Measurements from ENCODE around the gene CXCL12. TPM values are rescaled to one million over a fixed set of nuclear protein-coding genes. Genes with fewer than 3 reads are reported as not detected.

The CXCL12 gene
- polyA plus RNA-seq, 1 donor from 2014 or later = 0.14 TPM

DNA sequence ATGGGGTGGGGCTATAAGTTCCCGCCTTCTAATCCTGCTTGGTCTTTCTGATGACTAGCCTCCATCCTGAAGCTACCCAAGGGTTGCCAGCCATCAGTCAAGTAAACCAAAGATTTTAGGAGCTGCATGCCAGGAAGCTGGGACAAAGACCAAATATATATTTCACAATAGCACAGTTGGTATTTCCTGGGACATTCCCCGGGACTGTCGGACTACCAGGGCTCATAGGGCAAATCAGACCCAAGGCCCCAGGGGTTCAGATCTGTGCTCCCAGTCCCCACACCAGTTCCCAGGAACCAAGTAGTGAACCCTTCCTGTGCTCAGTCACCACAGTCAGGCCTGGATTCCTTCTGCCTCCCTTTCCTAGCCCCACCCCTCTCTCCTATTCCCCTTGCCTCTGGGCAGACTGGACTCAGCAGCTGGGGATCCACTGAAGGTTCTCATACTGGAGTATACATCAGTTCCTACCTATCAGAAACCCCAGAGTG, 5.7 kb upstream of the CXCL12 start:
- Histone ChIP-seq H3K79me2 (replicated peaks; ENCODE audit: insufficient read depth, low read length) (no peaks in the 10 kb centered on the region), H2AFZ (ENCODE audit: low read depth, low read length) (no peak overlapping the region), H3K4me2 (ENCODE audit: low read length) (no peak overlapping the region), H3K27ac (ENCODE audit: low read length) (no peak overlapping the region), H3K9ac (ENCODE audit: low read length) (no peak overlapping the region), H3F3A (ENCODE audit: insufficient read depth, low read length, poor library complexity, severe bottlenecking) (no peaks in the 10 kb centered on the region), H4K20me1 (ENCODE audit: insufficient read depth) (no peaks in the 10 kb centered on the region), H3K27me3 (ENCODE audit: insufficient read depth, low read depth, low read length) (peaks cover 13% of the 10 kb centered on the region), H3K4me3 (ENCODE audit: low read length) (no peak overlapping the region), H3K9me2 (ENCODE audit: insufficient read depth, low read length) (no peaks in the 10 kb centered on the region), H3K9me3 (ENCODE audit: low read length) (no peaks in the 10 kb centered on the region), H3K36me3 (ENCODE audit: insufficient read depth, low read length) (no peaks in the 10 kb centered on the region)
- TF ChIP-seq TAF1 (IDR thresholded peaks at IDR 0.05; ENCODE audit: low read depth) = no peak
- TF ChIP-seq SMC3 (conservative IDR thresholded peaks at IDR 0.05; ENCODE audit: poor library complexity) = no peak
- TF ChIP-seq, protein P1, sequence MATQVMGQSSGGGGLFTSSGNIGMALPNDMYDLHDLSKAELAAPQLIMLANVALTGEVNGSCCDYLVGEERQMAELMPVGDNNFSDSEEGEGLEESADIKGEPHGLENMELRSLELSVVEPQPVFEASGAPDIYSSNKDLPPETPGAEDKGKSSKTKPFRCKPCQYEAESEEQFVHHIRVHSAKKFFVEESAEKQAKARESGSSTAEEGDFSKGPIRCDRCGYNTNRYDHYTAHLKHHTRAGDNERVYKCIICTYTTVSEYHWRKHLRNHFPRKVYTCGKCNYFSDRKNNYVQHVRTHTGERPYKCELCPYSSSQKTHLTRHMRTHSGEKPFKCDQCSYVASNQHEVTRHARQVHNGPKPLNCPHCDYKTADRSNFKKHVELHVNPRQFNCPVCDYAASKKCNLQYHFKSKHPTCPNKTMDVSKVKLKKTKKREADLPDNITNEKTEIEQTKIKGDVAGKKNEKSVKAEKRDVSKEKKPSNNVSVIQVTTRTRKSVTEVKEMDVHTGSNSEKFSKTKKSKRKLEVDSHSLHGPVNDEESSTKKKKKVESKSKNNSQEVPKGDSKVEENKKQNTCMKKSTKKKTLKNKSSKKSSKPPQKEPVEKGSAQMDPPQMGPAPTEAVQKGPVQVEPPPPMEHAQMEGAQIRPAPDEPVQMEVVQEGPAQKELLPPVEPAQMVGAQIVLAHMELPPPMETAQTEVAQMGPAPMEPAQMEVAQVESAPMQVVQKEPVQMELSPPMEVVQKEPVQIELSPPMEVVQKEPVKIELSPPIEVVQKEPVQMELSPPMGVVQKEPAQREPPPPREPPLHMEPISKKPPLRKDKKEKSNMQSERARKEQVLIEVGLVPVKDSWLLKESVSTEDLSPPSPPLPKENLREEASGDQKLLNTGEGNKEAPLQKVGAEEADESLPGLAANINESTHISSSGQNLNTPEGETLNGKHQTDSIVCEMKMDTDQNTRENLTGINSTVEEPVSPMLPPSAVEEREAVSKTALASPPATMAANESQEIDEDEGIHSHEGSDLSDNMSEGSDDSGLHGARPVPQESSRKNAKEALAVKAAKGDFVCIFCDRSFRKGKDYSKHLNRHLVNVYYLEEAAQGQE (IDR thresholded peaks at IDR 0.05; ENCODE audit: borderline replicate concordance) = no peak
- no peak for TF ChIP-seq POLR2AphosphoS5 (IDR thresholded peaks at IDR 0.05)
- TF ChIP-seq EP300 (conservative IDR thresholded peaks at IDR 0.05; ENCODE audit: poor library complexity, severe bottlenecking) = no peak
- no peak for TF ChIP-seq MXI1 (conservative IDR thresholded peaks at IDR 0.05; ENCODE audit: poor library complexity, severe bottlenecking)
- TF ChIP-seq RAD21 (conservative IDR thresholded peaks at IDR 0.05) = no peak
- TF ChIP-seq, protein P2, sequence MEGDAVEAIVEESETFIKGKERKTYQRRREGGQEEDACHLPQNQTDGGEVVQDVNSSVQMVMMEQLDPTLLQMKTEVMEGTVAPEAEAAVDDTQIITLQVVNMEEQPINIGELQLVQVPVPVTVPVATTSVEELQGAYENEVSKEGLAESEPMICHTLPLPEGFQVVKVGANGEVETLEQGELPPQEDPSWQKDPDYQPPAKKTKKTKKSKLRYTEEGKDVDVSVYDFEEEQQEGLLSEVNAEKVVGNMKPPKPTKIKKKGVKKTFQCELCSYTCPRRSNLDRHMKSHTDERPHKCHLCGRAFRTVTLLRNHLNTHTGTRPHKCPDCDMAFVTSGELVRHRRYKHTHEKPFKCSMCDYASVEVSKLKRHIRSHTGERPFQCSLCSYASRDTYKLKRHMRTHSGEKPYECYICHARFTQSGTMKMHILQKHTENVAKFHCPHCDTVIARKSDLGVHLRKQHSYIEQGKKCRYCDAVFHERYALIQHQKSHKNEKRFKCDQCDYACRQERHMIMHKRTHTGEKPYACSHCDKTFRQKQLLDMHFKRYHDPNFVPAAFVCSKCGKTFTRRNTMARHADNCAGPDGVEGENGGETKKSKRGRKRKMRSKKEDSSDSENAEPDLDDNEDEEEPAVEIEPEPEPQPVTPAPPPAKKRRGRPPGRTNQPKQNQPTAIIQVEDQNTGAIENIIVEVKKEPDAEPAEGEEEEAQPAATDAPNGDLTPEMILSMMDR (IDR thresholded peaks at IDR 0.05; ENCODE audit: poor library complexity, severe bottlenecking) = no peak
- no peak for TF ChIP-seq EZH2 (IDR thresholded peaks at IDR 0.05; ENCODE audit: borderline replicate concordance, insufficient read depth, low read length, poor library complexity, severe bottlenecking)

DNA sequence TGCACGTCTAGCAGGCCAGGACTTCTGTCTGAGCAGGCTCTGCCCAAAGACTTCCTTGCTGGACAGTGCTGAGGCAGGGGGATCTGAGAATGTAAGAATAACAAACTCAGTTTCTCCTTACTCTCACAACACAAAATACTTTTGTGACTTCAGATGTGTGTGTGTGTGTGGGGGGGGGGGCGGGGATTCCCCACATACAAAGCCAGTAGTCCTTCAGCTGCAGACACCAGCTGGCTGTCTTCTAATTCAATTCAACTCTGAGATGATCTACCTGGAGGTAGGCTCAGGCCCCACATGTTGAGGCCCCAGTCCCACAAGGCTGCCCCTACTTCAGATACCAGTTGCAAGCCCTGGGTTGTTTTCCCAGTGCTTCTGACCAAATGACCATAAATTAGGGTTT, 4.7 kb upstream of the CXCL12 start:
- no peaks in the 10 kb centered on the region for H4K20me1 ChIP-seq (ENCODE audit: insufficient read depth)
- H3K4me3 ChIP-seq (ENCODE audit: low read length) = no peak overlapping the region
- H3K27ac ChIP-seq (ENCODE audit: low read length) = no peak overlapping the region
- H3K9me3 ChIP-seq (ENCODE audit: low read length) = no peaks in the 10 kb centered on the region
- no peaks in the 10 kb centered on the region for H3K36me3 ChIP-seq (ENCODE audit: insufficient read depth, low read length)
- H3K4me2 ChIP-seq (ENCODE audit: low read length) = no peak overlapping the region
- H3K9ac ChIP-seq (ENCODE audit: low read length) = no peak overlapping the region
- no peaks in the 10 kb centered on the region for H3K9me2 ChIP-seq (ENCODE audit: insufficient read depth, low read length)
- H3K79me2 ChIP-seq (replicated peaks; ENCODE audit: insufficient read depth, low read length) = no peaks in the 10 kb centered on the region
- H3F3A ChIP-seq (ENCODE audit: insufficient read depth, low read length, poor library complexity, severe bottlenecking) = no peaks in the 10 kb centered on the region
- no peak for TF ChIP-seq EZH2 (IDR thresholded peaks at IDR 0.05; ENCODE audit: borderline replicate concordance, insufficient read depth, low read length, poor library complexity, severe bottlenecking)
- TF ChIP-seq TAF1 (IDR thresholded peaks at IDR 0.05; ENCODE audit: low read depth) = no peak
- no peak for TF ChIP-seq EP300 (conservative IDR thresholded peaks at IDR 0.05; ENCODE audit: poor library complexity, severe bottlenecking)
- TF ChIP-seq, protein P1 (IDR thresholded peaks at IDR 0.05; ENCODE audit: borderline replicate concordance) = no peak
- no peak for TF ChIP-seq POLR2AphosphoS5 (IDR thresholded peaks at IDR 0.05)
- no peak for TF ChIP-seq RAD21 (conservative IDR thresholded peaks at IDR 0.05)
- no peak for TF ChIP-seq SMC3 (conservative IDR thresholded peaks at IDR 0.05; ENCODE audit: poor library complexity)
- H2AFZ ChIP-seq (ENCODE audit: low read depth, low read length) = no peak overlapping the region
- peaks cover 22% of the 10 kb centered on the region for H3K27me3 ChIP-seq (ENCODE audit: insufficient read depth, low read depth, low read length)
